HUES6 (cell line): ENCODE results near the gene ECI2.

Experiments used
- H3K27ac ChIP-seq: 2 replicates; pipeline ENCODE4 v1.7.0; 2013; ENCODE audit warnings: low read depth, mild to moderate bottlenecking, low read length, inconsistent platforms
- H3K27me3 ChIP-seq: 2 replicates; pipeline ENCODE4 v1.6.1; 2013; ENCODE audit warnings: low read length; ENCODE audit not compliant: control insufficient read depth, insufficient read depth
- H3K36me3 ChIP-seq: 2 replicates; pipeline ENCODE4 v1.6.1; 2013; ENCODE audit warnings: low read length; ENCODE audit not compliant: control insufficient read depth, insufficient read depth
- H3K4me1 ChIP-seq: 2 replicates; pipeline ENCODE4 v1.6.1; 2013; ENCODE audit warnings: low read length; ENCODE audit not compliant: control insufficient read depth, insufficient read depth
- H3K4me3 ChIP-seq: 2 replicates; pipeline ENCODE4 v1.5.1; 2013; ENCODE audit warnings: low read depth, low read length
- H3K9ac ChIP-seq: one replicate; pipeline ENCODE4 v1.6.1; 2013; ENCODE audit warnings: mild to moderate bottlenecking, low read length
- H3K9me3 ChIP-seq: 2 replicates; pipeline ENCODE4 v1.6.1; 2013; ENCODE audit warnings: low read depth, low read length; ENCODE audit not compliant: control insufficient read depth, insufficient read depth

ECI2 gene

DNA sequence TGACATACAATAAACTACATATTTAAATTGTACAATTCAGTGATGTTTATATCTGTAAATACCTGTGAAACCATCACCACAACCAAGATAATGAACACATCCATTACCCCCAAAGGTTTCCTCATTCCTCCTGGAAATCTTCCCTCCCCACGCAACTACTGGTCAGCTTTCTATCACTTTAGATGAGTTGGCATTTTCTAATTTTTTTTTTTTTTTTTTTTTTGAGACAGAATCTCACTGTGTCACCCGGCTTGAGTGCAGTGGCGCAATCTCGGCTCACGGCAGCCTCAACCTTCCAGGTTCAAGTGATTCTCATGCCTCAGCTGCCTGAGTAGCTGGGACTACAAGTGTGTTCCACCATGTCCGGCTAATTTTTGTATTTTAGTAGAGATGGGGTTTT, 31.7 kb upstream of the ECI2 start:
- Histone ChIP-seq H3K36me3 (no peaks in the 10 kb centered on the region), H3K4me3 (no peak overlapping the region), H3K4me1 (peaks cover 11% of the 10 kb centered on the region), H3K9me3 (peaks cover 18% of the 10 kb centered on the region), H3K27ac (no peak overlapping the region), H3K27me3 (no peaks in the 10 kb centered on the region), H3K9ac (no peak overlapping the region)

DNA sequence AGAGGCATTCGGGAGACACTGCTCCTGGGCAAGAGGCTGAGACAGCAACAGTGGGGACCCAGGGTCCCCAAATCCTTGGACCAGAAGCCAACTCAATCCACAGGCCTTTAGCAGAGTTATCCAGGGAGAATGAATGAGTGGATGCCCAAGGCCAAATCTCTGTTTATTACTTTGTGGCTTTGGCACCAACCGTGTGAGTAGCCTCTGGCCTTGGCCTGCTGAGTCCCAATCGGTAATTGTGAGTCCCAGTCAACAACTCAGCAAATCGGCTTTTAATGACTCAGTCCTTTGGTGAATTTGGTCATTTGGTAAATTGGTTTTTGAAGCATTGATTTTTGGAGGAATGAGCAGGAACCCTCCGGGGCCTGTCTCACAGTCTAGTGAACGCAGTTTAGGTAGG, 29.1 kb upstream of the ECI2 start:
- H3K9ac ChIP-seq = no peak overlapping the region
- peaks cover 13% of the 10 kb centered on the region for H3K9me3 ChIP-seq
- H3K27ac ChIP-seq = no peak overlapping the region
- peaks cover 7% of the 10 kb centered on the region for H3K4me1 ChIP-seq
- H3K27me3 ChIP-seq = no peaks in the 10 kb centered on the region
- H3K4me3 ChIP-seq = no peak overlapping the region
- H3K36me3 ChIP-seq = no peaks in the 10 kb centered on the region

DNA sequence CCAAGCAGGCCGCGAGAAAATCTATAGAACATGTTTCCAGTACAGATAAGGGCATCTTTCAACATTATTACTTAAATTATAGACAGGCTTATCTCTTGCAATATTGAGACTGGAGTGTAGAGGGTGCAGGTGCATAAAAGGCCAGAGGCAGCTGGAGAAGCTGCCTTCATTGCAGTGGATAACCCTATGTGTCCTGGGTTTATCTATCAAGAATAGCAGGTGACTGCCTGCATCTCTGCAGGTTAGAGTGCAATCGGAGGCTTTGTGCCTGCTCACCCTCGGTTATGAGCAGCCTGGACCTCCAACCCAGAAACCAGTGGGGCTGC, 28.7 kb upstream of the ECI2 start:
- H3K4me1 ChIP-seq = peaks cover 7% of the 10 kb centered on the region
- no peak overlapping the region for H3K4me3 ChIP-seq
- no peaks in the 10 kb centered on the region for H3K36me3 ChIP-seq
- H3K27me3 ChIP-seq = no peaks in the 10 kb centered on the region
- no peak overlapping the region for H3K27ac ChIP-seq
- H3K9ac ChIP-seq = no peak overlapping the region
- H3K9me3 ChIP-seq = peaks cover 13% of the 10 kb centered on the region

DNA sequence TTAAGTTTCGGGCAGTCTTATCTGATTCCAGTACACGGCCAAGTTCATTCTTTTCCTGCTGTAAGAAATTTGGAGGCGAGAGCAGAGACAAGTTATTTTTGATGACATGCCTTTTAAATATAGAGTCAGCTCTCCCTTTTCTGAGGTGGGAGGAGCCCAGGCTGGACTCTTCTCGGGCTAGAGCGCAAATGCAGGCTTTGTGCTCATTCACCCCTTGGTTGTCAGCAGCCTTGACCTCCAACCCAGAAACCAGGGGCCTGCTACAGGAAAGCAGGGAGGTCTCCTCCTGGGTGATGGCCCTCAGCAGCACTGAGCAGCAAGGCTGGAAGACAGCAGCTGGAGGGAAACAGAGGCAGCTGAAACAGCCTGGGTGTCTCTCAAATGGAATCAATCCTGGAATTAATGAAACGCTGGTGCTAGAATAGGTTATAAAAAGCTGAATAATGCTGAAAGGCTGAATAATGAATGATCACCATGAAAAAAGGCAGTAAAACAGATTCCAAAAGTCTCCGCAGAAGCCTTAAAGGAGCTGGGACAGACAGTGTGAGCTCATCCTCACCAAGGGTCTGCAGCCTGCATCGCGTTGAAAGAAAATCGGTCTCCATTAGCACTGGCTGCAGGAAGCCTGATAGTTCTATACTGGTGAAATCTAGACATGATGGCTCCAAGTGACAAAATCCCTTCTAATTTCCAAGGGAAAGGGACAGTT, 28.2 kb upstream of the ECI2 start:
- H3K4me1 ChIP-seq = peaks cover 2% of the 10 kb centered on the region; the same call in 1 of the 2 replicates
- no peaks in the 10 kb centered on the region for H3K27me3 ChIP-seq
- peaks cover 13% of the 10 kb centered on the region for H3K9me3 ChIP-seq
- no peak overlapping the region for H3K4me3 ChIP-seq
- no peak overlapping the region for H3K27ac ChIP-seq
- no peaks in the 10 kb centered on the region for H3K36me3 ChIP-seq
- H3K9ac ChIP-seq = no peak overlapping the region

DNA sequence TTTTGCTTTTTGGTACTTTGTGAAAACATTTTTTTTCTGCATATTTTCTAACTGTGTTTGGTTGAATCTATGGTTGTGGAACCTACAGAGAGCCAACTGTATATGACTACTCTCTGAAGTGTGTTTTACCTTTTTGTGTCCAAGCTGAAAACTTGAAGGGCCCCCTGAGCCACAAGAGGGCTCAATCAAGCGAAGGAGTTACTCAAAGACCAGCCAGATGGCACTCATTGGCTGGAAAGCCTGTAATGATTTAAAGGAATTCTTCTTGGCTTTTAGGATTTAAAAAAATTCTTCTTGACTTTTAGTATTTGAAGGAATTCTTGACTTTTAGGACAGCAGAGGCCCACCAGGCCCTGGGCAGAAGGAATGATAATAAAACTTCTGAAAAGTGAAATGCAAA, 27.0 kb upstream of the ECI2 start:
- Histone ChIP-seq H3K27me3 (no peaks in the 10 kb centered on the region), H3K4me3 (no peak overlapping the region)

DNA sequence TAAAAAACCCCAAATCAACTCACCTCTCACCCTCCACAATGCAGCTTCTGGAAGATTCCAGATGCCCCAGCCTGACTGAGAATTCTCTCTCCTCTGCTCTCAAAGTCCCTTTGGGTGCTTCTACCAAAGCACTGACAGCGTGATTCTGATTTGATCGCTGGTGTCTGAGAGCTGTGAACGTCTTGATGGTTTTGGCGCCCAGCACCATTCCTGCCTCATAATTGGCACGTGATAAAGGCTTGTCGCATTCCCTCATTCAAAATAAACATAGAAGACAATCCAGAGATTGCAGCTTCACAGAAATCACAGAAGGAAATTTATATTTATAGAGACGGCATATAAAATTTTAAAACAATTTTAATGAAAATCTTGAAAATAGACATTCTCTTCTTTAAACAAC, 24.1 kb upstream of the ECI2 start:
- Histone ChIP-seq H3K4me1 (no peaks in the 10 kb centered on the region), H3K27ac (no peak overlapping the region), H3K4me3 (no peak overlapping the region), H3K27me3 (no peaks in the 10 kb centered on the region), H3K36me3 (no peaks in the 10 kb centered on the region), H3K9me3 (no peaks in the 10 kb centered on the region), H3K9ac (no peak overlapping the region)

More for the DNA sequence above, 27.0 kb upstream of the ECI2 start:
- Histone ChIP-seq H3K9ac (no peak overlapping the region), H3K27ac (no peak overlapping the region), H3K9me3 (peaks cover 4% of the 10 kb centered on the region), H3K36me3 (no peaks in the 10 kb centered on the region), H3K4me1 (no peaks in the 10 kb centered on the region)

DNA sequence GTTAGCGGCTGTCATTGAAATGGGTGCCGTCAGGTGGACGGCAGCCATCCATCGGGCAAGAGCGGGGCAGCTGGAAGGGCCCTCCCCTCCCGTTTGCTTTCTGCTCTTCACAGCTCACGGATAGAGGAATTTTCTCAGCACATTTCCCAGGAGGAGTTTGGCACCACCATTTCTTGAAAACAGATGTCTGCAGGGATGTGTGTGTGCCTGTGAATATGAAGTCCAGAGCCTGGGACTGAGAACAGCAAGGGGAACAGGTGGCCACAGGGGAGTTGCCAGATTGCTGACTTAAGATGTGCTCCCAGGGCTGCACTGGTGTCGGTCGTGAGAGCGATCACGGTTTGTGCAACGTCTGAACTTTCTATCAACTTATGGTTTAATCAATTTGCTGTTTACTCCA, 22.1 kb upstream of the ECI2 start:
- H3K4me3 ChIP-seq = no peak overlapping the region
- no peak overlapping the region for H3K27ac ChIP-seq
- H3K9ac ChIP-seq = no peak overlapping the region
- H3K4me1 ChIP-seq = no peaks in the 10 kb centered on the region
- H3K9me3 ChIP-seq = no peaks in the 10 kb centered on the region
- H3K36me3 ChIP-seq = no peaks in the 10 kb centered on the region
- H3K27me3 ChIP-seq = no peaks in the 10 kb centered on the region

DNA sequence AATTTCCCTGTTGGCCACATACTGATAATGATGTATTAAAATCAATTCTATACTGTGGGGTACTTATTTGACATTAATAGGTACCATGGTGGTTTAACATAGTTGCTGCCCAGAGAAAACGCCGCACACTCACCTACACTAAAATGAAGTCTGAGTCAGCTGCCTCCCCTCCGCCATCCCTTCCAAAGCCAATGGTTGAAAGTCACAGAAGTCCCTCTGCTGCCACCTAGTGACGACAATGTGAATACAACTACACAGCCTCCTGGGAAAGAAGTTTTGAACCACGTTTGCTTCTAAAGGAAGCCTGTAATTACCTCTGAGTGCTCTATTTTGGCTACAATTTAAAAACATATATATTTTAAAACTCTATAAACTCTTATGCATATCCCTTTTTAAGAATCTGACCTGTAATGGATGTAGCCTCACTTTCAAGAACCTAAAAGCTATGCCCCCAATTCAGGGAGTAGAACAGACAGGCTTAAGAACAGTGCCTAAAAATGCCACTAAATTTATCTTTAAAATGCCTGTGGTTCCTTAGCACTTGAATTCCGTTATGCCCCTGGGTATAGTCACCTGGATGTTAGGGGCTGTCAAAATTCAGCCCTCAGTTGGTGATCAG, 20.6 kb upstream of the ECI2 start:
- Histone ChIP-seq H3K27me3 (no peaks in the 10 kb centered on the region), H3K9me3 (no peaks in the 10 kb centered on the region), H3K4me1 (no peaks in the 10 kb centered on the region), H3K27ac (no peak overlapping the region), H3K9ac (no peak overlapping the region), H3K4me3 (no peak overlapping the region), H3K36me3 (no peaks in the 10 kb centered on the region)

DNA sequence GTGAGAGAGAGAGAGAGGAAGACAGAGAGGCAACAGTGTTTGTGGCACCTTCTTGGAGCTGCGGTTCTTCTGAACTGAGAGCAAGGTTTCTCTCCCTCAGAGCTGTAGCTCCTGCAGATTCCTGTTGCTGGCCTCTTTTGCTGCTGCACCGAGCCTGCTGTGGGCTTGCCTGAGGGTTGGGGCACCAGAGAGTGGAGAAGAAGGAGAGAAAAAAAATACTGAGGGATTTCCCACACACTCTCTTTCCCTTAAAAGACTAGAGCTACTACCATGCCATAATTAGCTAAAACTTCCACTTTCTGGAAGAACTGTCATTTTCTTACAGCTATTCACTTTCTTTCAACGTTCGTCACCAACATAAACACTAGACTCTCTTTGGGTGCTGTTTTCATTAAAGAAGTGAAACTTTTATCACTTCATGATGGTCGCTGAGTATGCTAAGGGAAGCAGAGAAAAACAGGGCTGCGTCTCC, 18.2 kb upstream of the ECI2 start:
- H3K9ac ChIP-seq = no peak overlapping the region
- H3K36me3 ChIP-seq = no peaks in the 10 kb centered on the region
- no peaks in the 10 kb centered on the region for H3K4me1 ChIP-seq
- no peak overlapping the region for H3K27ac ChIP-seq
- H3K9me3 ChIP-seq = no peaks in the 10 kb centered on the region
- no peak overlapping the region for H3K4me3 ChIP-seq
- H3K27me3 ChIP-seq = no peaks in the 10 kb centered on the region

DNA sequence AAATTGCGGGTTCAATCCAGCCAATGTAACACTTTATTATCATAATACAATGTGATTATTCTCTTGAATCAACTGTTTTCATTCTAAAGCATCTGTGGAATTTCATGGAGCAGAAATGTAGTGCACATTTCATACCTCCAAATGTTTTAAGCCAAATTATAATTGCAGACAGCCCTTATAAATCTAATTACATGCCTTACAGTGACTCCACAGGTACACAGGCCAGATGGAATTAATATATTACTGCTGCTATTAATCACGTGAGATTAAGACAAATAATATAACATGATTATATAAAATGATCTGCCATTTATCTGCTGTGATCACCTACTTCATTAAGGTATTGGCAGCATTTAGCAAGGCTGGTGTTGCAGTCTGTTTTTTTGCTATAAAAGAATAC, 9.7 kb upstream of the ECI2 start:
- no peak overlapping the region for H3K9ac ChIP-seq
- H3K4me1 ChIP-seq = no peaks in the 10 kb centered on the region; the same call in 1 of the 2 replicates
- no peak overlapping the region for H3K4me3 ChIP-seq
- H3K27ac ChIP-seq = no peak overlapping the region
- no peaks in the 10 kb centered on the region for H3K9me3 ChIP-seq
- H3K36me3 ChIP-seq = no peaks in the 10 kb centered on the region
- H3K27me3 ChIP-seq = no peaks in the 10 kb centered on the region

DNA sequence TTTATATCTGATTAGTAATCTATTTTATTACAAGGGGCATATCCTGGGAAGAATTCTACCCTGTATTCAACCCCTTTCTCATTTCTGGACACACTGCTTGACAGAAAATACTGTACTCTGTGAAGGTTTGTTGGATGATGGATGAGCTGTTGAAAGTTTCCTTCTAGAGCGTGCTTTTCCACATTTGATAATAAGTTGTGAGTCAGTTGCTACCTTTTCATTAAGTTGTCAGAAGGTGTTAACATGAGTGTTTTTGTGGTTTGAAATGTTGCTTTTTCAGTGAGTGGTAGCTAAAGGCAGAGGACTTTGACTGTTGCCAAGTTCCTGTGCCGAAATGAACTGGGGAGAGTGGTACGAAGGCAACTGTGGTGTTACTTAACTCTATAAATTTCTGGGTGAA, 3.9 kb upstream of the ECI2 start:
- Histone ChIP-seq H3K4me1 (peaks cover 7% of the 10 kb centered on the region), H3K36me3 (no peaks in the 10 kb centered on the region), H3K27me3 (no peaks in the 10 kb centered on the region), H3K9me3 (no peaks in the 10 kb centered on the region), H3K9ac (no peak overlapping the region), H3K27ac (no peak overlapping the region), H3K4me3 (no peak overlapping the region)
